T-helper 2 cell (primary cell): Measurements from ENCODE around the gene CCDC102A.
"Not testable (repeated sequence)": the region's sequence is repeated elsewhere in the genome, so short reads cannot be mapped to it uniquely, and the experiment has no call there.

ENCODE experiments used
- DNase-seq, 5 experiments: peaks; one replicate each; pipeline versions ENCODE4 v3.0.0 to v3.0.0-alpha.2; 2012 to 2022

The CCDC102A gene

DNA sequence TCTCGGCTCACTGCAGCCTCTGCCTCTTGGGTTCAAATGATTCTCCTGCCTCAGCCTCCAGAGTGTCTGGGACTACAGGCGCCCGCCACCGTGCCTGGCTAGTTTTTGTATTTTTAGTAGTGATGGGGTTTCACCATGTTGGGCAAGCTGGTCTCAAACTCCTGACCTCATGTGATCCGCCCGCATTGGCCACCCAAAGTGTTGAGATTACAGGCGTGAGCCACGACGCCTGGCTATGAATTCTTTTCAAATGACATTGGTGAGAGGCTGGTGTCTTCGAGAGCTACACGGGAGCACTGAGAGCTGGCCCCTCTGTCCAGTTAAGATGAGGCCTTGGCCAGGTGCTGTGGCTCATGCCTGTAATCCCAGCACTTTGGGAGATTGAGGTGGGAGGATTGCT, 36.4 kb downstream of the CCDC102A start:
- not testable (repeated sequence) for DNase-seq

DNA sequence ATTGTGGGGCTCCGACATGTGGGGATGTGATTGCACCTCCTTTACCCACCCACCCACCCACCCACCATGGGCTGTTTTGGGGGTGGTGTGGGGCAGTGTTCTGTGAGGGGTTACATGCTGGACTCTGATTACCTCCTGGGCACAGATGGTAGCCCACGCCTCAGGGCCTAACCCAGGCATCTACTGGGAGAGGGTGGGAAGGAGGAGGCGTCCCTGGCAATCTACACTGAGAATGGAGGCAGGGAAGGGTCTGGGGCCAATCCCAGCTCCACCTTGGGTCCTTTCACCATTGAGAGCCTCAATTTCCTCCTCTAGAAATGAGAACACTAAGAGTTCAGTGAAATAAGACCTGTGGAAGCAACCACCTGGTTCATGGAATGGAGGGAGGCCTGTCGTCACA, 38.3 kb downstream of the CCDC102A start:
- DNase-seq = no peak

DNA sequence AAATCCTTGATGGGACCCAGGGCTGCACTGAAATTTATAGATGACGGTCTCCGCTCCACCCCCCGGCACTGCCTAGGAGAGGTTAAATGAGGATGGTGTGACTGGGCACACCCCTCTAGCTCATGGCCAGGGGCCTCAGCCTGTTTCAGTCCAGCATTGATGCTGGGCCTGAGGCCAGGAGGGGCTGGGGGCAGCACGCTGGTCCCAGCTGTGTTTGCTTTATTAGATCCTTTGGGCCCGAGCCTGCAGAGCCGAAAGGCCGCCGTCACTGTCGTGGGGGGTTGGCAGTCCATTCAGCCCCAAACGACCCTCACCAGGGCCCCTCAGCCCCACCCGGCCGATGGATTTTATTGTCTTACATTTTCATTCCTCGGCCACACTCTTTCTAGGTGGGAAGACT, 39.2 kb downstream of the CCDC102A start:
- no peak for DNase-seq

DNA sequence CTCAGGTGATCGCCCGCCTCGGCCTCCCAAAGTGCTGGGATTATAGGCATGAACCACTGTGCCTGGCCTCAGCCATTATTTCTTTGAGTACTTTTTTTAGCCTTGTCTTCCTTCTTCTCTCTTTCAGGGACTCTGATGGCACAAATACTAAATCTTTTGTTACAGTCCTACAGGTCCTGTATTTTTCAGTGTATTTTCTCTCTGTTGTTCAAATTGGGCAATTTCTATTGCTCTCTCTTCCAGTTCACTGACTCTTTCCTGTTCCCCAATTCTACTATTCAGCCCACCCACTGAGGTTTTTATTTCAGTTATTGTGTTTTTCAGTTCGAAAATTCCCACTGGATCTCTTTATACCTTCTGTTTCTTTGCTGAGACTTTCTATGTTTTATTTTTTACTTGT, 42.6 kb downstream of the CCDC102A start:
- DNase-seq = no peak

DNA sequence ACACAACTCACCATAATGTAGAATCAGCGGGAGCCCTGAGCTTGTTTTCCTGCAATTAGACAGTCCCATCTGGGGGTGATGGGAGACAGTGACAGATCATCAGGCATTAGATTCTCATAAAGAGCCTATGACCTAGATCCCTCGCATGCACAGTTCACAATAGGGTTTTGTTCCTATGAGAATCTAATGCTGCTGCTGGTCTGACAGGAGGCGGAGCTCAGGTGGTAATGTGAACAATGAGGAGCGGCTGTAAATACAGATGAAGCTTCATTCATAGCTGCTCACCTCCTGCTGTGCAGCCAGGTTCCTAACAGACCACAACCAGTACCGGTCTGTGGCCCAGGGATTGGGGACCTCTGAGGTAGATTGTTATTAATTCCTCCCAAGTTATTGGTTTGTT, 47.1 kb downstream of the CCDC102A start:
- DNase-seq = no peak

DNA sequence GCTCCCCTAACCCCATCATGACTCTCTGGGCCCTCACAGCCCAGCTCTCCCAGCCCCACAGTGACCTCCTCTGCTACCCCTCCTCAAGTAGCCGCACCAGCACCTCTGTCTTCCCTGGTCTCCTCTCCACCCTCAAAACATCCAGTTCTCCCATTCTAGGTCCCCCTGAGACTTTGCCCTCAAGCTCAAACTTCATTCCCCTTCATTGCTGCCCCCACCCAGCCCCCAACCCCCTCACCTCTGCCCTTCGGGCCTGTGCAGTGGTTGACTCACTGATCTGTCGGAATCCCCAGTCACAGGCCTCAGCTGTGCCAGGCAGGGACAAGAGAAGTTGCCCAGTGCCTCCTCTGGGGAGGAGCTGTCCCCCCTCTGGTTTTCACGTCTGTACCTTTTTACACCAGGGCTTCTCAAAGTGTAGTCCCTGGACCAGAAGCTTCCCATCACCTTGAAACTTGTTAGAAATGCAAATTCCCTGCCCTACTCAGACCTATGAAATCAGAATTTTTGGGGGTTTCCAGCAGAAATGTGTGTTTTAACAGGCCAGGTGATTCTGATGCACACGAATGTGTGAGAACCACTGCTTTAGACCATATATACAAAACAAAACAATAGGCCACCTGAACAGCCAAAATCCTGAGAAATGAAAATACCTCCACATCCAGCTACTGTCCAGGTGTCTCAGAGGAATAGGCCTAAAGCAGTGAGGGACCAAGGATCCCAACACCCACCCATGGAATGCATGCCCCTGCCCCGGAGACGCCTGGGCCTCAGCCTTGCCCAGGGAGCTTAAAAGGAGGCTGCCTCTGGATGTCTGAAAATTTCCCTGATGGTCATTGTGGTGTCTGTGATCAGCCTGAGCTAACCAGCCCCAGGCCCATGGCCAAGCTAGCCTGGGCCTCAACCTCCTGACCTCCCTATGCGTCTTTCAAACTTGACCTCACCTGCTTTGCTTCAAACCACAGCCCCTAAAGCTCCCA, 49.2 kb downstream of the CCDC102A start:
- no peak for DNase-seq

DNA sequence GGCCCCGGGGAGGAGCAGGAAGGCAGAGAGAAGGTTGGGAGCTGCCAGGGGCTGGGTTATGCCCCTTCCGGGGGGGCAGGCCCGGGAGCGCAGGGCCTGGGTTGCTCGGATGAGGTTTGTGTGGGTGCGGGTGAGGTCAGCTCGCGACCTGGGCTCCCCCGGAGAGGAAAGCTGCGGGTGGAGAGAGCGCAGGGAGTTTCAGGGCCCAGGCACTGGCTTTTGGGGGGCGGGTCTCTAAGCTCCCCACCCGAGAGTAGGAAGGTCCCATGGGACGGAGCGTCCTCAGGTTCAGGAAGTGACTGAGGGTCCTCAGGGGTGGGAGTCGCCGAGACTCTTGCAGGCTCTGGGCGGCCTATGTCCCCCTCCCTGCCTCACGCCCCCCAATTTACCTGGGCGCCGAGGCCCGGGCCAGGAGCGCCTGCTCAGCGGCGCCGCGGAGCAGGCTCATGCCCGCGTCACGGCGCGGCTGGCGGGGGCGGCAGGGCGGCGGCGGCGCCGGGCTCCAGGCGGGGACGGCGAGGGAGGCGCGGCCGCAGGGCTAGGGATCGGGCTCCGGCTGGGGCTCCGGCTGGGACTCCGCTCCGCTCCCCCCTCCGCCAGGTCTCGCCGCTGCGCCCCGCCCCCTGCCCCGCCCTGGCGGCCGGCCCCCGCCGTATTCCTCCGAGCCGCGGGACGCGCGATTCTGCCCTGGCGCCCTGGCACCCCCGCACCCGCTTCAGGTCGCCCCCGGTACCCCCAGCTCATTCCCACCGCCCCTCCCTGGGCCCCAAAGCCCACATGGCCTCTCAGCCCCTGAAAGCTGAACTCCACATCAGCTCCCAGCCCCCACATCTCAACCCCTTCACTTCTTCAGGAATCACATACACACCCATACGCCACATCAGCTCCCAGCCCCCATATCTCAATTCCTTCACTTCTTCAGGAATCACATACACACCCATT, 50.2 kb downstream of the CCDC102A start, which contains the start of gene DOK4:
TSS of gene DOK4 (minus strand) at position 578 of the 942 bp plus-strand sequence. CDS start 6,986 bp downstream, outside the sequence.
- DNase-seq = peak; percentile 61 to 73 (median 72)

DNA sequence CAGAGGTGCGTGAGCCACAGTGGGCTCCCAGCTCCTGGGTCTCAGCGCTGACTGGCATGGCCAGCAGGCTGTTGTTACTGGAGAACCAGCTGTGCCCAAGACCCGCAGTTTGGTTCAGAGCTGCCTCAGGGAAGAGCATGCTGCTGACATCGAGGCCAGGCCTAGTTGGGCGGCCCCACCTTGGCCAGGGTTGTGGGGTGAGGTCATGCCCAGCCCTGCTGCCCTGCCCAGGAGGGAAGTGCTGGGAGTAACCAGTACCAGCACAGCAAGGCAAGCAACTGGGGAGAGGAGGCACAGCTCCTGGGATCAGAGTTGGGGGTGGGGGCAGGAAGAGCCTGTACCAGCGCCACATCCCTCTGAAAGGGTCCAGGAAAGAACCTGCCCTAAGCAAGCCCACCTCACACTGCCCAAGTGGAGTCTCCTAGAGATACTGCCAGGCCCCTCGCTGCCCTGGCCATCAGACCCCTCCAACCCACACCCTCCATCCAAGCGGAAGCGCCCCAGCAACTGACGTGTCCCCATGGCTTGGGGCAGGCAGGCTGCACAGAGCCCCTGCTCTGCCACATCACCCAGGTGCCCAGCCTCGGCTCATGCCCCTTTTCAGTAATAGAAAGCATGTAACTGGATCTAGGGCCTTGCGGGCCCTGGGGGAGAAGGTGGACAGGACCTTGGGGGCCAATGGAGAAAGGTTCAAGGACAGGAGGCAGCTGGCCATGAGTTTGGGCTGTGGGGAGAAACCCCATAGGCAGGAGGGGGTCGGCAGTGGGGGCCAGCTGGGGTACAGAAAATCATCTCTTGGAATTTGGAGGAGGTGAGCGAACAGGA, 51.1 kb downstream of the CCDC102A start:
- DNase-seq = no peak

DNA sequence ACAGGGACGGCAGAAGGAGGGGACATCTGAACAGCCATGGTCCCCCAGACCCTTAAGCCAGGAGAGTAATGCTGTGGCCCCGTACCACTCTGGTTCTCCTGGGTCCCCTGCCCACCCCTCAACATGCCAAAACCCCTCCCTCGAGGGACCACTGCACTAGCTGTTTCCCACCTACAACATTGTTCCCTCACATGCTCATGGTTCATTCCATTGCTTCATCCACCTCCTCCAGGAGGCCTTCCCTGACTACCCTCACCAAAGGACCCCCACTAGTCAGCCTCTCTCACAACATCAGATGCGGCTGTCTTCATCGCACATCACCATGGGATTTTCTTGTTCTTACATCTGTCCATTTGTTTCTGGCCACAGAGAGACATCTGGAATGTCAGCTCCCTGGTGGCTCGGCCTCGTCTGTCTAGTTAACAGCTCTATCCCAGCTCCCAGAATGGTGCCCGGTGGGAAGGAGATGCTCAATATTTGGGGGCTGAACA, 51.8 kb downstream of the CCDC102A start:
- DNase-seq = no peak

DNA sequence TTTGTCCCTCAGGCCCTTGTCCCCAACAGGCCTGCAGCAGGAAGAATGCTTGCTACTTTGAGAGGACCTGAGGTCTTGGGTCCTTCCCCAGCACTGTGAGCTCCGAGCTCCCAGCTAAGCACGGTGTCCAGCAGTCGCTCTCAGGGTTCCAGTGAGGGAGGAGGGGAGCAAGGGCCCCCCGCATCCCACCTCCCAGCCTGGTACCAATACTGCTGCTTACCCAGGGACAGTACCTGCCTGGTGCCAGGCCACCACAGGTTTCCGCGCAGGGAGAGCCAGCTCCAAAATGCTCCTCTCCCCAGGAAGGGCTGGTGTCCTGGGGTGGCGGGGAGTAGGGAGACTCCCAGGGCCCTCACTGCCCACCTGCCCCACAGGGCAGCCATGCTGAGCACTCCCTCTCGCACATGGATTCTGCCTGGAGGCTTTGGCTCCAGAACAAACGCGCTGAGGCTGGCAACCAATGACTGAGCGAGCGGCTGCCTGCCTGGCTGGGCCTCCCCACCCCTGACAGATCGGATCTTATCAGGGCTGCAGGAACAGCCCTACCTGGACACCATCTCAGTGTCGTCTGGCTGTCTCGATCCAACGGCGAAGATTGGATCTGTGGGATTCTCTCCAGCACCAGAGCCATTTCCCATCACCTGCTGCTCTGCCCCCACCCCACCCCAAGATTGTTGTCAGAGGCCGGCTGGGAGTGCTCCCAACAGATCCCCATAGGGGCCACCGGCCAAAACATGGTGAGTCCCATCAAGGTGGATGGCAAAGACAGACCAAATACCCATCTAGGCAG, 52.5 kb downstream of the CCDC102A start:
- DNase-seq = no peak

DNA sequence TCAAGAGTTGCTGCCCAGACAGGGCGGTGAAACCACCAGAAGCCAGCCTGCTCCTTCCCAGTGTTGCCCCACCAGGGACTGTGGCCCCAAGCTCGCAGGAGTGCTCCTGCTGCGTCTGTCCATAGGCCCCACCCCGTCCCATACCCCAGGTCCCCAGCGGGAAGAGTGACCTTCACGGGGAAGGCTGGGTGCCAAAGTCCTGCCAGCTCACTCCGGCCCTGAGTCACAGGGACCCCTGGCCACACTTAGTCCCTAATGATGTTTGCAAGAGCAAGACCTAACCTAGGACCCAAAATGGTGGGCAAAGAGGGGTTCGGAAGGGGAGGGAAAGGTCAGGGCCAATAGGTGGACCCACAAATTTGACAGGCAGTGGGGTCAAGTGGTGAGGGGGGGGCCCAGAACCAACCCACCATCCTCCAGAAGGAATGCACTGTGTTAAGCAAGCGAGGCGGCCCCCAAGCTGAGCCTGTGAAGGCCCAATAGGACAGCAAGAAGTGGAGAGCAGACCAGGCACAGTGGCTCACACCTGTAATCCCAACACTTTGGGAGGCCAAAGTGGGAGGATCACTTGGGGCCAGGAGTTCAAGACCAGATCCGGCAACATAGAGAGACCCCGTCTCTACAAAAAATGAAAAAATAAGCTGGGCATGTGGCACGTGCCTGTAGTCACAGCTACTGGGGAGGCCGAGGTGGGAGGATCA, 53.4 kb downstream of the CCDC102A start:
- DNase-seq = no peak

DNA sequence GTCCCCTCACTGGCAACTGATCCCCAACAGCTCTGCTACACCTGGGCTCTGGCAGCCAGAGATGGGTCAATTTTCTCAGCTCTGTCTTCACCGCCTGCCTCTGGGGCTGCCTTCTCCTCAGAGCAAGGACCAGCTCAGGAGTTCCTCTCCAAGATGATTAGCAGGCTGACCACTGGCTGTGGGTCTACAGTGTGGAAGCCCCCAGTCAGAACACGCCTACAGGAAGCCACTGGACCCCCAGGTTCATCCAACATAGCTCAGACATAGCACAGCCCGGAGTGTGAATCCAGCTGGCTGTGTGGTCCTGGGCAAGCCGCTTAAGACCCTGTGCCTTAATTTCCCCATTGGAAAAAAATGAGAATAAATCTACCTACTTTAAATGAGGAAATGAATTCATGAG, 55.0 kb downstream of the CCDC102A start:
- no peak for DNase-seq

DNA sequence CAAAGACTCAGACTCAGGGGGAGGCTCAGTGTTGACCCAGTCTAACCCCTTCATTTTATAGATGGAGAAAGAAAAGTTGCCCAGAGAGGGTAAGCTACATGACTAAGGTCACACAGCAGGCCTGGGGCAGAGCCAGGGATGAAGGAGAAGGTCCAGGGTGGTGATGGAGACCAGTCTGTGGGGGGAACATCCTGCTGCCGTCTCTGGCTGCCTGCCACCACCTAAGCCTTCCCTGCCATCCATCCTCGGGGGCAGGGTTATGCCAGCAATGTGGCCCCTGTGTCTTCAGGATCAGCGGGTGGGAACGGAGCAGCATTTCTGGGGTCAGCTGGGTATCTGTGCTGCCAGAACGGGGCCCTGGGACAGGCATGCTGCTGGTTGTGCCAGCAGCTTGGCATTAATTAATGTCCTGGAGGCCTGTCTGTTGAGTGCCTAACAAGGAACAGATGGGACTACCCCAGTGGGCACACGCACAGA, 55.6 kb downstream of the CCDC102A start:
- no peak for DNase-seq

DNA sequence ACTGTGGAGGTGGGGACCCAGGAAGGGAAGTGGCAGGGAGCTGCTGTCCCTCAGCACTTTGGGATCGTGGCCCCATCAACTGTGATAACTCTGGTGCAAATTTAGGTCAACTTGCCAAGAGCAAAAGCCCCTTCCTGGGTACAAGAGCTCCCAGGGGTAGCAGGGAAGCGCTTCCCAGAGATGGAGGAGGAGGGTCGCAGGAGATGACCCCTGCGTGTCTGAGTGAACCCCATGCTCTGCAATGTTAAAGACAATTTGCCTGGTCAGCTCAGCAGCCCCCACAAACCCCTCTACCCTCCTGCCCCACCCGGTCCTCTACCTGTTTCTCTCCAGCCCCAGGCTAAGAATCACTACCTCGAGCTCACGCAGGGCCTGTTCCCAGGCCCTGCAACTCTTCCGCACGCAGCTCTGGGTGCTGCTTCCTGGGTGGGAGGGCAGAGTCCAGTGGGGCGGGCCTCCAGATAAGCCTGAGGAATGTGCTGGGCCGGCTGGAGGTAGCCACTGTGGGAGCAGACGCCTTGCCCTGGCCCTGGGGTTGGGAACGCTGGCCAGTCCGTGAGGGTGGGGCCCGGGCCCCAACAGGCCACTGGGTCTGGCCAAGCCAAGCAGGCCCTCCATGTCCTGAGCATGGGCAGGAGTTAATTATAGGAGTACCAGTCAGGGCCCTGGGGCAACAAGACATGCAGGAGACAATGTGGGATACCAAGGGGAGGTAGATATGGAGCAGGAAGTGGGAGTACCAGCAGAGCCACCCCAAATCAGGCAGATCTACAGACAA, 56.2 kb downstream of the CCDC102A start:
- DNase-seq = no peak

DNA sequence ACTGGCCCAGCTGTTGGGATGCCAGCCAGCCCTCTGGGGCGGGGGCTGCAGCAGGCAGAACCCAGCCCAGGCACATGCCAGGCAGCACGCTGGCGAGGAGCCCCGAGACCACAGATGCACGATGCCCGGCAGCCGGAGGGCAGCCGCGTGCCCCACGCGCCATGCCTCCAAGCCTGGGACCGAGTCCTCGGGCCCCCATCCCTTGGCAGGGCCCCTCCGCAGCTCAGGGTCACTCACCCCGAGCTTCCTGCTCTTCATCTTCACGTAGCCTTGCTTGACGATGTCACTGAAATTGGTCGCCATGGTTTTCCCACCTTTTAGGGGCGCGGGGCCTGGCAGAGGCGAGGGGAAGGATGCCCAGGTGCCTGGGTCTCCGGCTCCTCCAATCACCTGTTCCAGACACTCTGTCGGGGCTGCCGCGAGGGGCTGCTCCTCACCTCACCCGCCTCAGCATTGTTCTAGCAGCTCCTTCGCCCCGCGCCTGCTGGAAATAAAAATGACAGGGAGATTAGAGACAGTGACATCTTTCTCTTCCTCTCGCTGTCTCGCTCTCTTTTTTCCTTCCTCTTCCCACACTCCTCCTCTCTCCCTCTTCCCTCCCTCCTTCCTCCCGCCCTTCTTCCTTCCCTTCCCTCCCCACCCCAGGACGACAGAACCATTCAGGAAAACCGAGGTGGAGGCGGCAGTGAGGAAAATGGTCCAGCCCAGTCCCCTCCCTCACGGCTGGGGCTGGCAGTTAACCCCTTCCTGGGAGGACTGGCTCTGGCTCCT, 57.0 kb downstream of the CCDC102A start:
- no peak for DNase-seq

DNA sequence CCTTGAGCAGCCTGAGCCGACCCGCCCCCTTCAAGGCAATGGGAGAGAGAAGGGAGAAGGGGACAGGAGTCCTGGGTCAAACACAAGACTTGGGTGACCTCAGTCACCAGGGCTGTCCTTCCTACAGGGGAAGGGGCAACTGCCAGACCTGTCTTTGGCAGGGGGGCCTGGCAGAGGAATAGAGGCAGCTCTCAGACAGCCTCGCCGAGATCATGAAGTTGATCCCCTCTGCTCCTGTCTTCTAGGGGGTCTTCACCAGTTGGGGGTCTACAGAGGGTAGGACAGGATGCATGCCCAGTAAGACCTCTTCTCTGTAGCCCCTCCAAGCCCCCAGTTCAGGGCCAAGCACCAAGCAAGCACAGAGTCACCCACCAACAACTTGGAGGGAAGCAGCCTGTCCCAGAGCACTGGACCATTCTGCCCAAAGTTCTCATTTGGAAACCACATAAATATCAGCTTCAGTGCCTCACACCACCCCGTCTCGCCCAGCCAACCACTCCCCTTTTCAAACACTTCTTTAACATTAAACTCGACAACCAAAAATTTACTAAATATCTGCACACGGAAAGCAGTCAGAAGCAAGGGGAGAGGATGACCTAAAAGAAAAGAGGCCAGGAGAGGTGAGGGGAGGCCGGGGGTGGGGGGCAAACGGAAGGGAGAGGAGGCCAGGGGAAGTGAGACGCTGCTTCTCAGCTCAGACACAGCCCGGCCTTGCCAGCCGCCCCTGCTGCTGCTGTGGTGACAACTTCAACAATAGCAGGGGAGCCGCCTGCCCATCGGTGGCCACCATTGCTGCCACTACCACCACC, 57.8 kb downstream of the CCDC102A start:
- DNase-seq = no peak

DNA sequence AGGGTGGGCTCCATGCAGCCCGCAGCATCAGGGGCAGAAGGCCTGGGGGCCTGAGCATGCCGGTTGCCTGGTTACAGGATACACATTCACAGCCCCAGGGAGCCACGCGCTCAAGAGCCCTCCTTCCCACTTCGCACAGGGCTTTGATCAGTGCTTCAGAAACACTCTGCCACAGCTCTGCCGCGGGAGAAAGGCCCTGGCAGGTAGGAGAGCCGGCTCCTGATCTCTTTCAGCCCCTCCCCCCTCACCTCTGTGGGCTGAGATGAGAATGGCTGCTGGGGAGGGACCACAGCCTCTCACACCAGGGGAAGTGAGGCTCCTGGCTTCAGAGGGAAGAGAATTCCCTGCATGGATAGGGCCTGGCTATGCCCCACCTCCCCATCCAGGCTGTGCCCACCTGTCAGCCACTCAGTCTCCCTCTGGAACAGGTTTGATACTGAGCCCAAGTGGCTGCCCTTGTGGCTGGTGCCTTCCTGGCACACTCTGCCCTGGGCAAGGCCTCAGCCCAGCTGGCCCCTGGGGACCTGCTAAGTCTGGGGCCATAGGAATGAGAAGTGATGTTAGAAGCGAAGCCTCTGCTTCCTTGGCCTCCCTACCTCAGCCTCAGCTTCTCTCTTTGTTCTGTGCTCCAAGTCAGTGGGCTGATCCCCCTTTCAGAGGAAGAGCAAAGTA, 58.7 kb downstream of the CCDC102A start:
- DNase-seq = no peak
